Measurements from ENCODE around the gene CEP70.
"Not testable (repeated sequence)": the region's sequence is repeated elsewhere in the genome, so short reads cannot be mapped to it uniquely, and the experiment has no call there.

GRCh38 chr3:138604106-138604595 is 10.1 kb upstream of the CEP70 start:
- TF ChIP-seq, protein P1, sequence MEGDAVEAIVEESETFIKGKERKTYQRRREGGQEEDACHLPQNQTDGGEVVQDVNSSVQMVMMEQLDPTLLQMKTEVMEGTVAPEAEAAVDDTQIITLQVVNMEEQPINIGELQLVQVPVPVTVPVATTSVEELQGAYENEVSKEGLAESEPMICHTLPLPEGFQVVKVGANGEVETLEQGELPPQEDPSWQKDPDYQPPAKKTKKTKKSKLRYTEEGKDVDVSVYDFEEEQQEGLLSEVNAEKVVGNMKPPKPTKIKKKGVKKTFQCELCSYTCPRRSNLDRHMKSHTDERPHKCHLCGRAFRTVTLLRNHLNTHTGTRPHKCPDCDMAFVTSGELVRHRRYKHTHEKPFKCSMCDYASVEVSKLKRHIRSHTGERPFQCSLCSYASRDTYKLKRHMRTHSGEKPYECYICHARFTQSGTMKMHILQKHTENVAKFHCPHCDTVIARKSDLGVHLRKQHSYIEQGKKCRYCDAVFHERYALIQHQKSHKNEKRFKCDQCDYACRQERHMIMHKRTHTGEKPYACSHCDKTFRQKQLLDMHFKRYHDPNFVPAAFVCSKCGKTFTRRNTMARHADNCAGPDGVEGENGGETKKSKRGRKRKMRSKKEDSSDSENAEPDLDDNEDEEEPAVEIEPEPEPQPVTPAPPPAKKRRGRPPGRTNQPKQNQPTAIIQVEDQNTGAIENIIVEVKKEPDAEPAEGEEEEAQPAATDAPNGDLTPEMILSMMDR (IDR thresholded peaks at IDR 0.05 in 8 of 11, conservative IDR thresholded peaks at IDR 0.05 in 3 of 11): not testable (repeated sequence)
- not testable (repeated sequence) for TF ChIP-seq POLR2A, POLR2AphosphoS5 (IDR thresholded peaks at IDR 0.05)

Measured in spleen (tissue), 7 donors.